CD4-positive, alpha-beta T cell treated with Interleukin-12 subunit alpha and Interleukin-12 subunit beta, for 1 hour (primary cell): Measurements from ENCODE around the gene DPT.
"Not testable (repeated sequence)": the region's sequence is repeated elsewhere in the genome, so short reads cannot be mapped to it uniquely, and the experiment has no call there.

Source experiments
- DNase-seq: peaks from one replicate; pipeline ENCODE4 v3.0.0-alpha.2; 2020

Gene DPT

DNA sequence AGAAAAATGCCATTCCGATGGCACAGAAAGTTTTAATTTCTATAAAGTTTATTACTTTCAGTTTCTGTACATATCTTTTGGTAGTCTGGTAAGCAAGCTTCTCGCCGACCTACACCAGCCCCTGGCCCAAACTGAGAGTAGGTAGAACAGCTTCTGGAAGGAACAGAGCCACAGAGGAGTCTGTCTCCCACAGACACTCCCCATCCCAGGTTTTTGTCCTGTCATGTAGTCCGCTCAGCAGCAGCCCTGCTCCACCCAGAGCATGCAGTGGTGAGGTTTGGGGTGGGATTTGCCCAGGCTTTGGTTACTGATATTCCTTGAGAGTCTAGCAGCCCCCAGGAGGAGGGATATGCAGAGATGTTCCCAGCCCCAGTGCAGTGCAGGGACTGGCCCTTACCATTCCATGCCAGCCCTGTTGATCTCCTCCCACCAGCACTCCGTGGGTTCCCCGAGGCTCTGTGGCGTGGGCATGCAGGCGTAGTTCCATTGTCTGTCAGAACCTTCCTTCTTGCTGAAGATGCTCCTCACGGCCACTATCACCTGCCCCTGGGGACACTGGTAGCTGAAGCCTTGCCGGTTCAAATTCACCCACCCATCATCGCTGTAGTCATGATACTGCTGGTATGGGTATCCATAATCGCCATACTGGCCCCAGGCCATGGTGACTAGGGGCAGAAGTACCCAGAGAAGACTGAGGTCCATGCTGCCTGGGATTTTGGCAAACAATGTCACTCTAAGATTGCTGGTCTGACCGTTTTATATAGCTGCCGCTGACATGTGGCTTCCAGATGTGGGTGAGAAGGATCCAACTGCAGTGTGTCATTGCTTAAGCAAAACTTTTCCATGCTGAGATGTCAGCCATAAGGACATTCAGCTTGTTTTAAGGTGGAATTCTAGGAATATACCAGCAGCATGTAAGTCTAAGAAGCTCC lies at the start of gene DPT:
Gene DPT, minus strand, starts transcription at position 734 of the 932 bp plus-strand sequence. Its CDS starts 32 bp downstream, at position 702.
- no peak for DNase-seq

DNA sequence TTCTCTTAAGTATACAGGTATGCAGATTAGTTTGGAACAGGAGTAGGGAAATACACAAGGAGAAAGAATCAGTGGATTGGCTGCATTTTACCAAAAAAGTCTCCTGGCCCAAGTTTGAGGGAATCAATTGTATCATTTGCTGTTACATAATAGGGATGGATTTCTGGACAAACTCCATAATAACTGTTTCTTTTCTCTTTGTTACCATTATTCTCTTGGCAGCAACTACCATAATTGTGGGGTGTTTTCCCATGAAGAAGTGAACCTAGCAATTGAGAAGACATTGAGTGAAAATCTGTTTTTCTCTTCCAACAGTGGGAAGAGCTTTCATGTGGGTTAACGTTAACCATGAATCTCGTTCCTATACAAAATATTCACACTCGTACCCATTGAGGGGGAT lies 46.4 kb upstream of the DPT start:
- no peak for DNase-seq

DNA sequence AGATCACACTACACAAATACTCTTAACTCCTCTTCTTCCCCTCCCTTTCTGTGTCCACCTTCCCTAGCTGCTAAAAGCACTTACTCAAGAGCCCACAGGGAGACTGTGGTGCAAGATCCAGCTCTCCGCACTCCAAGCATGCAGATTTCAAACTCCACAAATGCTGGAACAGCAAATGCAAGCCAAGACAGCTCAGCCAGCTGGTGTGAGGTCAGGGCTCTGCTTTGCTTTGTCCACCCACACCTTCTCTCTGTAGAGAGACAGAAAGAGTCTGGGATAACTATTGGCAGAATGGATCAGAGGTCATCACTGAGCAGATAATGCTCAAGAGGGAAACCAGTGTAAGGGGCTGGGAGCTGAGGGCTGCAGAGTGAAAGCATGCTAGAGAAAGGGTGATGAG lies 45.2 kb upstream of the DPT start:
- no peak for DNase-seq

DNA sequence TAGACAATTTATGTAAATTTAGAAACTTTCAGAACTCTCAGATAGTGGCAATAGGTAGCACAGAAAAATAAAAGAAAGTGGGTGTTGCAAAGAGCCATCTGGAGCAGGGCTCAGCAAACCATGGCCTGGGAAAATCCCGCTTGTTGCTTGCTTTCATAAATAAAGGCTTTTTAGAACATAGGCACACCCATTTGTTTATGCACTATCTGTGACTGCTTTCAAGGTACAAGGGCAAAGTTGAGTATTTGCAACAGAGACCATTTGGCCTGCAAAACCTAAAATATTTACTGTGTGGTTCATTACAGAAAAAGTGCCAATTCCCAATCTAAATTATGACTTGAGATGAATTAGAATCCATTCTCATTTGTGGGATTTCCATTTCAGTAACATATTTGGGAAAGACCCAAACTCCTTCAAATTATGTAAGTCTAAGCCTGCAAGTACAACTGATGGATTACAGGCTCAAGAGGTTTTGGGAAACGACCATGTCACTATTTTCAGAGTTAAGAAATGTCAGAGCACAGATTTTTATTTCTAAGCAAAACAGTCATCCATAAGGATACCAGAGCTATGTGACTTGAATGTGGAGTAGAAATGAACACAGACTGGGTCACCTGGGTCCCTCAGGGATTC lies 43.5 kb upstream of the DPT start:
- no peak for DNase-seq

DNA sequence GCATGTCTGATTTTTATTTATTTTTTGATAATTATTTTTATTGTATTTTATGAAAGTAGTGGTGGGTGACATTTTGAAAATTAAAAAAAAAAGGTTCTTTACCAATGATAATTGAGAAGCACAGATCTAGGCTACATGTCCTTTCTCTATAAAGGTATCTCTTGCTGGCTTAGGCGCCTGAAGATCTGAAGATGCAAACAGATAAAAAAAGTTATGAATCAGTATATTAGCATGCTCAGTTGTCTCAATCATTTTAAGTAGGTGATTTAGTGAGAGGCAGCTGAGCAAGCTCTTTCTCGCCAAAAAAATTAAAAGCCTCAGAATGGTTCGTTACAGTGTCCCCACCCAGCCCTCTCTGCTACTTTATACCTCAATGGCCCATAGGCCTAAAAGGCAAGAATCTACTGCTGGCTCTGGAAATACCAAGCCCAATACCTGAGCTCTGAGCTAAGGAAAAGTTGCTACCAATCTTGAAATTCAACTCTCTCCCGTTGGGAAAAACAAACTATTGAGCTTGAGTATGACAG lies 42.2 kb upstream of the DPT start:
- no peak for DNase-seq

DNA sequence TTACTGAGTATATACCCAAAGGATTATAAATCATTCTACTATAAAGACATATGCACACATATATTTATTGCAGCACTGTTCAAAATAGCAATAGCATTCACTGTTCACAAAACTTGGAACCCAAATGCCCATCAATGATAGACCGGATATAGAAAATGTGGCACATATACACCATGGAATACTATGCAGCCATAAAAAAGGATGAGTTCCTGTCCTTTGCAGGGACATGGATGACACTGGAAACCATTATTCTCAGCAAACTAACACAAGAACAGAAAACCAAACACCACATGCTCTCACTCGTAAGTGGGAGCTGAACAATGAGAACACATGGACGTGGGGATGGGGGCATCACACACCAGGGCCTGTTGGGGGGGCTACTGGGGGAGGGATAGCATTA lies 40.9 kb upstream of the DPT start:
- DNase-seq, result not testable (repeated sequence)

DNA sequence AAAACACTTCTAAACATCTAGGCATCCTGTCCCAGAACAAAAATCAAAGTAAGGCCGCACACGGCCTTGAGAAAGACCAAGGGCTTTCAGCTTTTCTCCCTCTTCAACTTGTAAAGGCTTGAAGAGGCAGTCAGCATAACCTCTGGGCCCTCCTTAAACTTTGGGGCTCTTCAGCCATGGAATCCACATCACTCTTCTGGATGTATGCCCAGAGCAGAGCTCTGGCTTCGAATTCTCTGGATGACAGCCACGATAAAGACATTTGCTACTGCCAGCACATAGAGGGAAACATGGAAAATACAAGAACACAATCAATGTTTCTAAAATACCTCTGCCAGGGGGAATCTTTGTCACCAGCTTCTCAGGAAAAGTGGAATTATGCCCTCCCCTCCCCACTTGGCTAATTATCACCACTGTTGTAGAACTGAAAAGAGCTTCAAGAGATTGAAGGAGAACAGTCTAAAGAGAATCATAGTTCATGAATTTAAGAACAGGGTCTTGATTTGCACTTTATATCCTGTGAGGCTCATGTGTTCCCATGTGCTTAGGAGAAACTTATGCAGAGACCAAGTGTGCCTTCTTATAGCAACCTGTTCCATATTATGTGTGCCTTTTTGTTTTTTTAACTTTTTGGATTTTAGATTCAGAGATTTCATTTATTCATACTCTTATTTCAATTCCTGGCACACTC lies 39.0 kb upstream of the DPT start:
- DNase-seq, result no peak

DNA sequence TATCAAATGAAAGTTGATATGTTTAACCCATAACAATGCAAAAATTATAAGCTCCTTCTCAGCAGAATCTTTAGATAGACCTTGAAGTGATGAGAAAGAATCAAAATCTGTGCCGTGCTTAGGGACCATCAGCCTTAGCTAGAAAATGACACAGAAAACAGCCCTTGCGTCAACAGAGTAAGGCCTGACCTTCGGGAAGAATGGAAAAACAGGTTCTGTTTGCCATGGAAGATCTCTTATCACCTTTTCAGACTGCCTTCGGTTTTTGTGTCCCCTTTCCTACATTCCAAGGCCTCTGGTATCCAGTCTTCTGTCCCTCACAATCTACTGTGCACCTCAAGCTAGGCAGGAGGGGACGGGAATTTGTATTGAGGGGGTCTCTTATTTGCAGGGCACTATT lies 37.6 kb upstream of the DPT start:
- DNase-seq, result no peak

DNA sequence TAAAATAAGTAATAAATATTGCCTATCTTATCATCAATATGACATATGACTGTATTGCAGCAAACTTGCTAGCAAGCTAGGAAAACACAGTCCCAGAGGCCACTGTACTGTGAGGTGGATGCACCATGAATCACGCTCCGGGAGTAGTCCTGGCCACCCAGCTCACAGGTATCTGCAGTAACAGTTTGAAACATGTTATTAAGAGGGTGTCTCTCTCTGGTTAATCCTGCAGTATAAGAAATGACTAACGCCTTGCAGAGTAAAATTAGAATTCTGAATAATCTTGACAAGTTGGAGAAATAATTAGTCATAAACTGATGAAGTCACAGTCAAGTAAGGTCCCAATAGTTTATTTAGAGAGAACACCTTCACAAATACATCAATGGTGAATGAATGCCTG lies 34.0 kb upstream of the DPT start:
- DNase-seq, result no peak

DNA sequence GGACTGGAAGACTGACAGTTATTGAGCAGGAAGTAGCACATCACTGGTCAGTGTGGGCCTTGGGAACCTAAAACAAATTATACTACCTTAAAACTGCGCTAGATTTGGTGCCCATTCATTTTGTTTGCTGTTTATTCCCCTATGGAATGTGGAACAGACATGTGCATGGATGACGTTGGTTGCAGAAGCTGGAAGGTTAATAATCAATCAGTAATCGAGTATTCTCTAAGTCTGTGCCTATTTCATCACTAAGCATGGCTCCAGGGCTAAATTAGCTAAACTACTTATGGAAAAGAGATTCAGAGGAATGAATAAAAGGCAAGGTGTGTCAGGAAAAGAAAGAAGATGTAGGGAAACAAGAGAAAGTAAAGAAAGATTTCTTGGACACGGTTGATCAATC lies 33.5 kb upstream of the DPT start:
- DNase-seq, result no peak

DNA sequence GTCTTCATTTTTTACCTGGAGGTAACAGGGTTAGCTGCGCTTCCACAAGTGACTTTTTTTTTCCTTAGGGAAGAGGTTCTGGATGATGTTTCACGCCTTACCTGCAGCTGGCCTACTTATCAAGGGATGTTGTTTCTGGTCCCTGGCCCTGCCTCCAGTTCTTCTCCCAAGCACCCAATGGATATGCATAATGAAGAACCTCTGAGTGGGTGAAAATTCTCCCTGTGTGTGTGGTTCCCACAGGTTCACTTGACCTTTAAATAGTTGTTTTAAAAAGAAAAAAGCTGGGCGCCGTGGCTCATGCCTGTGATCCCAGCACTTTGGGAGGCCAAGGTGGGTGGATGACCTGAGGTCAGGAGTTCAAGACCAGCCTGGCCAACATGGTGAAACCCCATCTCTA lies 31.8 kb upstream of the DPT start:
- DNase-seq, result no peak

DNA sequence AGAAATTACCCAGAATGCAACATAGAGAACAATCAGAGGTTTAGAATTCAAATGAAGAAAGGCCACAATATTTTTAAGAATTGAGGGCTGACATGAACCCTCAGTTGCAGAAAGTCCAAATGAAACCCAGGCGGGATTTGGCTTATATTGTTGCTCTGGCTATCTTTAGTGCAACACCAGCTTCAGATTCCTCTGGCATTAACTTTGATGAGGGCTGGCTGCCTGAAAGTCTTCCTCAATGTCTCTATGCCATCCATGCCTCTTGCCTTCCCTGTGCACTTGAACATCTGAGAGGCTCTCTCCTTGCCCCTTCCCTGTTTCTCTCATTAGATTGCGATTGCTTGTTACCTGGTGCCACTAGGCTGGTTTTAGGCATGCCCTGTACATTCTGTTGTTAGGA lies 31.2 kb upstream of the DPT start:
- no peak for DNase-seq

DNA sequence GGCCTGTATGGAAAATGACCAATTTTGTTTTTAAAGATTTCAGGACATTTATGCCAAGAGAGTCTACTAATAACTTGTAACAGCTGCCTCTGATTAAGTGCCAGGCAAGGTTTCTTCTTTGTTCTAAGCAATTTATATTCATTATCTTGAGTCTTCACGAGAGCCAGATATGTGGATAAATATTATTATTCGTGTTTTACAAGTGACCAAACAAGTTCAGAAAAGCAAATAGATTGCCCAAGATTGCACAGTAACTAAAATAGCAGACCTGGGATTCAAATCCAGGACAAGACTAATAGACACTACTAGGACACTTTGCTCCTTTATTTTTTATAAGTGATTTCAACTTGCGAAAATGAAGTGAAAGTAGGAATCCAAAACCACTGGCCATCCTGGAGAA lies 30.1 kb upstream of the DPT start:
- DNase-seq, result no peak

DNA sequence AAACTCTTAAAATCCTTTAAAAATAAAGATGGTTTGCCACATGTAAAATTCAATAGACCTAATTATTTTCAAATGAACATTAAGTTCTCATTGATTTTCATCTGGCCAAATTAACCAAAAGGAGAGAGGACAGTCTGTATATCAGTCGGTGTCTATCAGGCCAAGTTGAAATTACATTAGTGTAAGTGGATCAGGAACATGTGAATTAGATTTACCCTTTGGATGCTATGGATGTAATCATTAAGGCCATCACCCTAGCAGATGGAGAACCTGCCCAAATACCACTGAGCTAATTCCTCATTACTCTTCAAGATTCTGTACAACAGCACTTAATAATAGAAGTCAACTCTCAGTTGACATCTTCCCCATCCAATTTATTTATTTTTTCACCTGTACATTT lies 29.5 kb upstream of the DPT start:
- DNase-seq, result no peak

DNA sequence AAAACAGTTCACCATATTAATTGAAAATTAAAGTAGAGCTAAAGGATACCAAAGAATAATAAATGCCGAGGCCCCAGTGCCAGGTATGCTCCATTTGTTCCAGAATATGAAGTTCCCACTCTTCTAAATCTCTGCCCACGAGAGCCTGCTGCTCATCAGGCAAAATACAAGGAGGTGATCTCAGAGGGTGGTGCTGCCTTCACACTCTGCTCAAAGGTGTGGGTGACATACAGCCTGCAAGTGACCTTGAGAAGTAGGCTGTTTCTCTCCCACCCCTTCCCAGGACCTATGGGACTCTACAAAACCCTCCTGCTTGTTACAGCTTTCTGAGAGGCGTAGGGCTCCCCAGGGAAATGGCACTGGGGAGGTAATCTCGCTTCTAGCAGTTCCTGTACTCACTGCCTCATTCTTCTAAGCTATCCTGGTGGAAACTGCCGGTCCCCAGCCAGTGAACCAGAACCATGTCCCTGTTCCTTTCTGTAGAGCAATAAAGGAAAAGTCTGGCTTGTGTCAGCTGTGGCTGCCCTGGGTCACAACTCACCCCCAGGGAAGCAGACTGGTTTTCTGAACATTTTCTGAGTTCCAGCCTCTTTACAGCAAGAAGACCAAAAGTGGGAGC lies 26.9 kb upstream of the DPT start:
- DNase-seq, result no peak

DNA sequence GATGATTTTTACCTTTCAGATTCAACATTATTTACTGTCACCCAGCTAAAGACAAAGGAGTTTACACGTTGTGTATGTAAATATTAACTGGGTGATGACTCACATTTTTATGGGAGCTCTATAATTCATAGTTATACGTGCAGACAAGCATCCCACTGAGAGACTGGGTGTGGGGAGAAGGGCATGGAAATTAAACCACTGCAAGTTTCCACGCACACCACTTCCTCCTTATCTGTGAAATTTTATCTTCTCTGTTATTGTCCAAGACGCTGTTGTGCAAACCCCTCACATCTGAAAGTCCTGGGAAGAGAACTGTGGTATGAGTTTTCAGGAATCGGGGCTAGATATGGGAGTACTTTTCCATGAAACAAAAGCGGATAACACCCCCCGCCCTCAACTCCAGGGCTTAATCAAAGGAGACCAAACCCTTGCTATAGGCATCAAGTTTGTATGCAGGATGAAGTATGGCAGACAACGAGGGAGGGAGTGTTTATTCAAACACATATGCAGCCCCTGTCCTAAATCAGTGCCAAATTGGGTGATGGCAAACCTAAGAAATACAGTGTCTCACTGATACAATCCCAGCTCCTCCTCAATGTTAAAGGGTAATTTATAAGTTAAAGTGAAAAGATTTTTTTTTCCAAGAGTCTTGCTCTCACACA lies 23.3 kb upstream of the DPT start:
- DNase-seq, result no peak

DNA sequence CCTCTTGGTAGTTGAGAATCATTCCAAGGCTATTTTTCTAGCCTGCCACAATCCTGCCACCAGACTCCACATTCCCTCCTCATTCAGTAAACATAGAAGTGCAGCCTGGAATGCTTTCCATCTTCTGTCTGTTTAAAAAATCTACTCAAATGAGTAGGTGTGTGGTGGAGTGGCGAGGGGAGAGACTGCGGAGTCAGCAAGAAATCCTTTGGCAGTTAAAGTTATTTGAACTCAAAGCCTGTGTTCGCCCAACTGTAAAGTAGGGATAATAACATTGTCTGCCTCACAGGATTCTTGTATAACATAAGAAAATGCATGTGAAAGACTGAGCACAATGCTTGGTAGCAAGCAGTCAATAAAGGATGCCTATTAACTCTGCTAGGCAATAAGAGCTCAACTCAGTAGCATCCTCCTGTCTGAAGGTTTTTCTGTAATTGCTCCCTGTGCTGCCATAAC lies 22.2 kb upstream of the DPT start:
- DNase-seq, result no peak

DNA sequence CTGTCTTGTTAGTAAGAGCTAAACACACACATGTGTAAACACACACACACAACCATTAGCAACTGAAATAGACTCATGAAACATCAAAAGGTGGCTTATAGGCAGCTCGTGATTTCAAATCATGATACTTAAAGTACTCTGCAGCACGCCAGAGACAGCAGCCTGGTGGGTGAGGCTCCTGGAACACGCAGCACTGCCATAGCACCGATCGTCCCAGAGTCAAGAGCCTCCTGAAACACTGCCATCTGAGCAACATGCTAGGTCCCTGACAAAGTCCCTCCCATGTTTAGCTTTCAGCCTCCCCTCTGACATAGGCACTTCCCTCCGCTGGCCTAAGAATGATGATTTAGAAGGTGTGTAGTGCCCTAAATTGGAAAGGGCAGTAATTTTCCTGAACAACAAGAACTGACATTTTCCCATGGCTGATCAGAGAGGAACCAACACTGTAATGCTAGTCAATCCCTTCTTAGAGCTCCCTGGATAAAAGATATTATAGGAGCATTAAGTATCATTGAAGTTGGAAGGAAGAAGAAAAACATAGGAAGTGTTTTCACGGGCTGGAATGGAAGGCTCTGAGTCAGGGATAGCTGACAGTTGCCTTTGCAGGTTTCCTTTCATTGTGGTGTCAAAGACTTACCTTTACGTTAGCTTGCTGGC lies 14.1 kb upstream of the DPT start:
- no peak for DNase-seq

DNA sequence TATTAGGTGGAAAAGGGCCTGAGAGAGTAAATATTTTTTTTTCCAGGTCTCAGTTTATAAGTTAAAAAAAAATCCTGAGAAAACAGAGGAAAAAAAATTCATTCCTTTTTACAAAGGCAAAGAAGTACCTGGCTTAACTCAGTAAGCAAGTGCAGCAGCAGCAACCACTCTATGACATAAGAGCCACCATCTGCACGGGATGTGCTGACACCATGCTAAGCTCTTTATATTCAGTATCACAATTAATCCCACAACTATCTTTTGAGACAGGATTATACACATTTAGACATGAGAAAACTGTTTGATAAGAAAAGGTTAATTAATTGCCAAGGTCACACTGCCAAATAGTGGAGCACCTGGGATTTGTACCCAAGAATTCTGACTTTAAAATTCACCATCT lies 13.4 kb upstream of the DPT start:
- DNase-seq, result no peak

DNA sequence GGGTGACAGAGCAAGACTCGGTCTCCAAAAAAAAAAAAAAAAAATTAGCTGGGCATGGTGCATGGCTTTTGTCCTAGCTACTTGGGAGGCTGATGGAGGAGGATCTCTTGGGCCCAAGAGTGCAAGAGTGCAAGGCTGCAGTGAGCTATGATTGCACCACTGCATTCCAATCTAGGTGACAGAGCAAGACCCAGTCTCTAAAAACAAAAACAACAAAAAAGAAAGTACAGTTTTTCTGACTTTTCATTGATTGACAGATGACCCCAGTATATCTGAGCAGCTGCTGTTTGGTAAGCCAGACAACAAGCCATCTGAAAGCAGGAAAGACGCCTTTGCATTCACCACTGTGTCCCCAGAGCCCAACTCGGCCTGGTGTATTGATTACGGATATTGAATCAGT lies 10.9 kb upstream of the DPT start:
- DNase-seq, result no peak

DNA sequence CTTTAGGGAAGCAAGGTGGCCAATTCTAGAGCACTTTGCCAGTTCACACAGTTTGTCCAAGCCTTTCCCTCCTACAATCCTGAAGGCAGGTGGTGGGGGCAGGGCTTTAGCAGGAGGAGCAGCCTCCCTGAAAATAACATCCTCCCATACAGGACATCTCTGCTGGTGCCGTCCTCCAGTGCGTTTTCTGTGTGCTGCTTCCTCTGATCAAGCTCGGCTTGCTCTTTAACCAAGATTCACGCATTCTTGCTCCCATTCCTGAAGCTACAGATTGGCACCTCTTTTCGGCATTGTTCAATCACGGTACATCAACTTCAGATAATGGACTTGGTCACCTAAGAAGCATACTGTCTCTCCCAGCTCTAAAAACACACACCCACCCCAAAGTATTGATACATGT lies 7.5 kb upstream of the DPT start:
- no peak for DNase-seq

DNA sequence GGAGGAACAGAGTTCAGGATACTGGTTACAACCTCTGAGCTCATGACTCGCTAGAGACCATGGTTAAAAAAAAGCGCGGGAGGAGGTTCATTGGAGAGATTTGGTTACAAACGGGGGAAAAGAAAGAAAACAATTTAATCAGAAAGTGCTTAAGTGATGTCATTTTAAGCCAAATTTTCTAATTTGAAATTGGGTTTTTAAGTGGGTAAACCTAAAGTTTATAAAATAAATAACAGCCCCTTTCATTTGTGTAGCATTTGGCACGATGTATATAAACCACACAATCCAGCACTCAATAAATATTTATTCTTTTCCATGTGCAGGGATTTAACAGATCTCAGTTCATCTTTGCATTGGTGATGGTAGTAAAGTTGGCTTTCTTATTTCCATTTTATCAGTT lies 7.0 kb upstream of the DPT start:
- DNase-seq, result no peak
